HG03520 (cell line): ENCODE measurements around the gene ZNF469.

Experiments
- ATAC-seq: cut with Tn5 transposase; IDR thresholded peaks from one replicate; pipeline ENCODE4 v1.9.1; 2021; ENCODE audit warnings: mild to moderate bottlenecking, moderate library complexity; ENCODE audit not compliant: unreplicated experiment

The ZNF469 gene

GRCh38 chr16:88421871-88422433 is 39.2 kb downstream of the ZNF469 start:
- no peak for ATAC-seq

DNA sequence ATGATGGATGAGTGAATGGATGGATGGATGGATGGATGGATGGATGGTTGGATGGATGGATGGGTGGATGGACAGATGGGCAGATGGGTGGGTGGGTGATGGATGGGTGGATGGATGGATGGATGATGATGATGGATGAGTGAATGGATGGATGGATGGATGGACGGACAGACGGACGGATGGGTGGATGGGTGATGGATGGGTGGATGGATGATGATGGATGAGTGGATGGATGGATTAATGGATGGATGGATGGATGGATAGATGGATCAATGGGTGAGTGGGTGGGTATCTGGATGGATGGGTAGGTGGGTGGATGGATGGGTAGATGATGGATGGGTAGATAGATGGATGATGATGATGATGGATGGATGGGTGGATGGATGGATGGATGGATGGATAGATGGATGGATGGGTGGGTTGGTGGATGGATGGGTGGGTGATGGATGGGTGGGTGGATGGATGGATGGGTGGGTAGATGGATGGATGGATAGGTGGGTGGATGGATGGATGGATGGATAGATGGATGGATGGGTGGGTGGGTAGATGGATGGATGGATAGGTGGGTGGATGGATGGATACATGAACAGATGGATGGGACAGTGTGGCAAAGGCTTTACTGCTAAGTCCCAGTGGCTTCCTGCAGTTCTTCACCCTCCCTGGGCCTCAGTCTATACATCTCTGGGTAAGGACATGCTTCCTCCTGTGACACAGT is 40.1 kb downstream of the ZNF469 start:
- no peak for ATAC-seq

GRCh38 chr16:88423448-88423850 is 40.7 kb downstream of the ZNF469 start:
- no peak for ATAC-seq

GRCh38 chr16:88424587-88425235 is 42.0 kb downstream of the ZNF469 start:
- no peak for ATAC-seq

DNA sequence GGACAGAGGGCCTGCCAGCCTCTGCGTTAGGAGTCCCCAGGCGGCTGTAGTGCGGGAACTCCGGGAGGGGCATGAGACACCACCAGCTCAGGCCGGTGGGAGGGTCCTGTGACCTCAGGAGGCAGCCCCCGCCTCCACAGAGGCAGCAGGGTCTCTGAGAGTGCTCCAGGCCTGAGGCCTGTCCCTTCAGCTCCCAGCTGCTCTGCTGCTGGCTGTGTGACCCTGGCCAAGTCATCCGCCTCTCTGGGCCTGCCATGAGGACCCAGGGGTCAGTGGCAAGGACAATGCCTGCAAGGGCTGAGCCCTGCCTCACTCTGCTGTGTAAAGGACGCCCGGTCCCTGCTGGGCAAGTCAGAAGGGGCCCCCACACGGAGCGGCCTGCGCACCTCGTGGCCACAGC is 43.3 kb downstream of the ZNF469 start:
- no peak for ATAC-seq

DNA sequence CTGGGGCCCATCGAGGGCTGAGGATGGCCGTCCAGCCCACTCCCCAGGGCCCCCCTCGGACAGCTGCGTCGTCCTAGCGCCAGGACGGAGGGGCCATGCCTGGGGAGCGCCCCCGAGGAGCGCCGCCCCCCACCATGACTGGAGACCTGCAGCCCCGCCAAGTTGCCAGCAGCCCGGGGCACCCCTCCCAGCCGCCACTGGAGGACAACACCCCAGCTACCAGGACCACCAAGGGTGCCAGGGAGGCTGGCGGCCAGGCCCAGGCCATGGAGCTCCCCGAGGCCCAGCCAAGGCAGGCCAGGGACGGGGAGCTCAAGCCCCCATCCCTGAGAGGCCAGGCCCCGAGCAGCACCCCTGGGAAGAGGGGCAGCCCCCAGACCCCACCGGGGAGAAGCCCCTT is 44.6 kb downstream of the ZNF469 start:
- no peak for ATAC-seq

DNA sequence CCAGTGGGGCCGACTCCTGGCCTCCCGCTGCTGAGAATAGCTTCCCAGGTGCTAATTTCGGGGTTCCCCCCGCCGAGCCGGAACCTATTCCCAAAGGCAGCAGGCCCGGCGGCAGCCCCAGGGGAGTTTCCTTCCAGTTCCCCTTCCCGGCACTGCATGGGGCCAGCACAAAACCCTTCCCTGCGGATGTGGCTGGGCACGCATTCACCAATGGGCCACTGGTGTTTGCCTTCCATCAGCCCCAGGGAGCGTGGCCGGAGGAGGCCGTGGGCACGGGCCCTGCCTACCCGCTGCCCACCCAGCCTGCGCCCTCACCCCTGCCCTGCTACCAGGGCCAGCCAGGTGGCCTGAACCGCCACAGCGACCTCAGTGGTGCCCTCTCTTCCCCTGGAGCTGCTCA is 45.4 kb downstream of the ZNF469 start:
- no peak for ATAC-seq

- ATAC-seq = no peak
Measured at GRCh38 chr16:88428616-88429386, 46.0 kb downstream of the ZNF469 start.

- no peak for ATAC-seq
Measured at GRCh38 chr16:88429387-88430184, 46.8 kb downstream of the ZNF469 start.

DNA sequence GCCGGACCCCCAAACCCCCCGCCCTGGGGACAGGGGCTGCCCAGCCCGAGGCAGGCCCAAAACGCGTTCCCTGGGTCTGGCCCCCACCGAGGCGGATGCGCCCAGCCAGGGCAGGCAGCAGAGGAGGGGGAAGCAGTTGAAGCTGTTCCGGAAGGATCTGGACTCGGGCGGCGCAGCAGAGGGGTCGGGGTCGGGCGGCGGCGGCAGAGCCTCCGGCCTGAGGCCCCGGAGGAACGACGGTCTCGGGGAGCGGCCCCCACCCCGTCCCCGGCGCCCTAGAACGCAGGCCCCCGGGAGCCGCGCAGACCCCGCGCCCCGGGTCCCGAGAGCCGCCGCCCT is 47.4 kb downstream of the ZNF469 start:
- ATAC-seq = no peak

GRCh38 chr16:88430524-88431446 is 48.0 kb downstream of the ZNF469 start:
- ATAC-seq = no peak

DNA sequence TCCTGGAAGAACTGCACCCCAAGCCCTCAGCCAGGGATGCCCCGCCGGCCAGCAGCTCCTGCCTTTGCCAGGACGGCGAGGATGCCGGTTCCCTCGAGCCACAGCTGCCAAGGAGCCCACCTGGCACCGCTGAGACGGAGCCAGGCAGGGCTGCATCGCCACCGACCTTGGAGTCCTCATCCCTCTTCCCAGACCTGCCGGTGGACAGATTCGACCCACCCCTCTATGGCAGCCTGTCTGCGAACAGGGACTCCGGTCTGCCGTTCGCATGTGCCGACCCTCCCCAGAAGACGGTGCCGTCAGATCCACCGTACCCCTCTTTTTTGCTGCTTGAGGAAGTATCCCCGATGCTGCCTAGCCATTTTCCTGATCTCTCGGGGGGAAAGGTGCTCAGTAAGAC is 48.9 kb downstream of the ZNF469 start:
- ATAC-seq = no peak

DNA sequence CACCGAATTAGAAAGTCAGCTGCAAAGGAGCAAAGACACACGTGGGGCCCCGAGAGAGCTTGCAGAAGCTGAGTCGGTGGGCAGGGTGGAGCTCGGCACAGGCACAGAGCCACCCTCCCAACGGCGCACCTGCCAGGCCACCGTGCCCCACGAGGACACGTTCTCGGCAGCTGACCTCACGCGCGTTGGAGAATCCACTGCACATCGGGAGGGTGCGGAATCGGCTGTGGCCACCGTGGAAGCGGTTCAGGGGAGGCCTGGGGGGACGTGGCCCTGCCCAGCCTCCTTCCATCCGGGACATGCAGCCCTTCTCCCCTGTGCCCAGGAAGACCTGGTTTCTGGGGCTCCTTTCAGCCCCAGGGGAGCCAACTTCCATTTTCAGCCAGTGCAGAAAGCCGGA is 49.4 kb downstream of the ZNF469 start:
- ATAC-seq = no peak
